T-cell (primary cell): ENCODE results near the gene BBOX1. TPM values are rescaled to one million over a fixed set of nuclear protein-coding genes. Genes with fewer than 3 reads are reported as not detected.

Source experiments
- ATAC-seq, 4 experiments: fragments of 200-7000 bp in 3 of 4; fragments of 150-1000 bp in 1 of 4; cut with Tn5 transposase; replicated peaks in 1 of 4; 1 replicate in 3 of 4; 2 replicates in 1 of 4; pipeline ENCODE4 v1.10.0; 2021; ENCODE audit warnings: moderate library complexity in 3 of 4, mild to moderate bottlenecking in 2 of 4, moderate number of reproducible peaks in 1 of 4
- CTCF ChIA-PET, 2 donors: fragments of 300-600 bp; sonication (Branson Sonifier 250); formaldehyde crosslinking; loops; one replicate each; lab custom pipeline; 2022; ENCODE audit warnings: antibody characterized with exemption in 2 of 2; lab: Charles Lee
- POLR2A ChIA-PET, 2 donors: fragments of 300-600 bp; sonication (Branson Sonifier 250); formaldehyde crosslinking; loops; one replicate each; lab custom pipeline; 2022; ENCODE audit warnings: antibody characterized with exemption in 2 of 2; lab: Charles Lee
- DNase-seq, 35 experiments: peaks; one replicate each; pipeline versions ENCODE4 v3.0.0 to v3.0.0-alpha.2; 2013 to 2023
- H3K27ac ChIP-seq: one replicate; pipeline ENCODE4 v1.5.1; 2013; ENCODE audit warnings: low read length
- H3K27me3 ChIP-seq, 2 experiments: replicated peaks in 1 of 2; 1 replicate in 1 of 2; 2 replicates in 1 of 2; pipeline versions ENCODE4 v1.6.1 to v1.7.0; 2013; ENCODE audit warnings: low read length in 1 of 2, mixed read lengths in 1 of 2; ENCODE audit not compliant: control insufficient read depth in 2 of 2, insufficient read depth in 2 of 2; ENCODE audit errors: extremely low read depth in 1 of 2
- H3K36me3 ChIP-seq, 2 donors: 1 replicate in 1 of 2; 2 replicates in 1 of 2; pipeline versions ENCODE4 v1.6.1 to v1.7.0; 2013; ENCODE audit warnings: low read length in 1 of 2; ENCODE audit not compliant: control insufficient read depth in 2 of 2, insufficient read depth in 1 of 2; ENCODE audit errors: extremely low read depth in 1 of 2
- H3K4me1 ChIP-seq, 2 experiments: 1 replicate in 1 of 2; 2 replicates in 1 of 2; pipeline versions ENCODE4 v1.6.1 to v1.7.0; 2013; ENCODE audit warnings: low read length in 2 of 2, mixed read lengths in 1 of 2; ENCODE audit not compliant: insufficient read depth in 2 of 2, control insufficient read depth in 1 of 2; ENCODE audit errors: extremely low read depth in 1 of 2
- H3K4me3 ChIP-seq, 2 donors: 1 replicate in 1 of 2; 2 replicates in 1 of 2; pipeline versions ENCODE4 v1.5.1 to v1.7.0; 2013; ENCODE audit warnings: mild to moderate bottlenecking in 2 of 2, low read length in 1 of 2, moderate library complexity in 1 of 2; ENCODE audit not compliant: control insufficient read depth in 1 of 2; ENCODE audit errors: extremely low read depth in 1 of 2
- H3K9me3 ChIP-seq: 2 replicates; pipeline ENCODE4 v1.7.0; 2013
- H3K27ac Mint-ChIP-seq, 2 donors: one replicate each; pipeline ENCODE4 v1.8.0; 2020 to 2021; ENCODE audit warnings: mild to moderate bottlenecking in 2 of 2, mixed read lengths in 2 of 2
- H3K27me3 Mint-ChIP-seq, 2 donors: one replicate each; pipeline ENCODE4 v1.8.0; 2021 to 2022; ENCODE audit warnings: mixed read lengths in 2 of 2
- H3K36me3 Mint-ChIP-seq: one replicate; pipeline ENCODE4 v1.8.0; 2021; ENCODE audit warnings: mixed read lengths
- H3K4me1 Mint-ChIP-seq, 3 donors: one replicate each; pipeline ENCODE4 v1.8.0; 2020 to 2022; ENCODE audit warnings: mixed read lengths in 3 of 3, mild to moderate bottlenecking in 1 of 3
- H3K4me3 Mint-ChIP-seq, 3 donors: one replicate each; pipeline ENCODE4 v1.8.0; 2020 to 2022; ENCODE audit warnings: mild to moderate bottlenecking in 3 of 3, mixed read lengths in 3 of 3, moderate library complexity in 3 of 3
- H3K9me3 Mint-ChIP-seq, 3 donors: one replicate each; pipeline ENCODE4 v1.8.0; 2020 to 2022; ENCODE audit warnings: mixed read lengths in 3 of 3
- WGBS: methylation state at CpG from one replicate; pipeline ENCODE4 v1.1.5; 2013; ENCODE audit warnings: missing lambda C conversion rate; ENCODE audit not compliant: insufficient coverage; 5-methylcytosine and 5-hydroxymethylcytosine counted together
- total RNA-seq, 35 experiments: library from RNA in 6 of 35; stranded (reverse) in 6 of 35; fragments of 120-200 nt in 1 of 35; gene quantifications; one replicate each; pipeline versions ENCODE4 v1.2.1 to v1.2.4 and lab custom pipeline; 2013 to 2026

Gene BBOX1
- total RNA-seq, 5 donors from 2014 or later (not counting 1 experiment from before 2014, with no cell fraction given), result not detected

DNA sequence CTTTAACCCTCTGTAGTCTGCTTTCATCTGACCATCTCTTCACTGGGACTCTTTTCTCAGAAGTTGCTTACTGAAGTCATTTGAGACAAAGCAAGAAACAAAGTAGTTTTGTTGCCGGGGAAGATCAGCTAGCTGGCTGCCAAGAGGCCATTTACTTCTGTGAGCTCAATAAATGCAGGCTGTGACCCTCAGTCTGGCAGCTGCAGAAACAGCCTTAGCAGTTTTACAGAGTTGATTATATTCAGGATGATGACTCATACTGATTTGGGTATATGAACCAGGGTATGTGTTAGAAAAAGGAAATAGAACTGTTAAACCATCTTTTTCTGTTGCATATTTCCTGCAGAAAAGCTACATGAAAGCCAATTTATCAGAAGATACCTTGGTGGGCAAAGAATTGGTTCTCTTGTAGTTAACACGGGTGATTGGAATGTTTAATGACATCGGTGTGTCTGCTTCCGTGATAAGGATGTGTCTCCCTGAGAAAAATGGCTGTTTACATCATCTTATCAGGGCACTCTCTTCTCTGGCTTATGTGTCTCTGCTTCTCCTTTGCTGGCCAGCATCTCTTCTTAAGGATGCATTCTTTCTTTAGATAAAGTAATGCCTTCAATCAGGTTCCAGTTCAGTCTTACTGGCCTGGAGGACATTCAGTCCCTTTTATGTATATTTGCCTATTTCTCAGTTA is 28.2 kb upstream of the BBOX1 start:
- ATAC-seq, result no peak
- no peak overlapping the region for H3K4me3 ChIP-seq
- CTCF ChIA-PET, result no interaction called here
- peaks cover 2% of the 10 kb centered on the region for H3K9me3 ChIP-seq
- Mint-ChIP-seq H3K4me1 (no peaks in the 10 kb centered on the region), H3K9me3 (peaks cover 0 to 9% (median 4%) of the 10 kb centered on the region in 3 donors), H3K4me3 (no peak overlapping the region), H3K27ac (no peak overlapping the region), H3K27me3 (no peaks in the 10 kb centered on the region), H3K36me3 (no peaks in the 10 kb centered on the region)
- no peaks in the 10 kb centered on the region for H3K36me3 ChIP-seq
- POLR2A ChIA-PET, result no interaction called here
- no peak for DNase-seq
- no peak overlapping the region for H3K27ac ChIP-seq
- WGBS, result 33% methylated on average over 1 of the region's 4 CpGs
- H3K27me3 ChIP-seq, result no peaks in the 10 kb centered on the region
- H3K4me1 ChIP-seq, result no peaks in the 10 kb centered on the region

DNA sequence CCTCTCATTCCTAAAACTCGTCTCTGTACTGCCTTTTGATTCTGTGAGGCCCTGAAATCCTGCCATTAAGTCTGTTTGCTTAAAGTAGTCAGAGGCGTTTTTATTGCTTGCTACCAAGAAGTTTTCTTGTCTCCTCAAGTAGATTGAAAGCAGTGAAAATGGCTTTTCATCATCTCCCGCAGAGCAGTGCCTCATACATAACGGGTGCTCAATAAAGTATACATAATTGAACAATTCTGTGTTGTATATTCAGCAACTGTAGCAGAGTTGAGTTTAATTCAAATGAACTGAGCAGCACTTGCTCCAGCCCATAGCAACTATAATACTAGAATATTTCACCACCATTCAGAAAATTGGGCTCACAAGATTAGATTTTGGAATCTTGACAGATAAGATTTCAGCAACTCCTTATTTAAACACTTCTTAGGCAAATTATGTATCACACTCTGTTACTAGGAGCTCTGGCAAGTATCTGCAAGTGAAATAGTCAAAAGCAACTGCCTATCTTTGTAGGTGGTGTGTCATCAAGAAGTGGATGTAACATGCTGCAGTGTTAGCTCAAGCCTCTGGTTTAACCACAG is 26.7 kb upstream of the BBOX1 start:
- peaks cover 0 to 9% (median 3%) of the 10 kb centered on the region in 3 donors for H3K9me3 Mint-ChIP-seq
- H3K4me1 Mint-ChIP-seq, result no peaks in the 10 kb centered on the region
- H3K4me3 Mint-ChIP-seq, result no peak overlapping the region
- no peak overlapping the region for H3K27ac Mint-ChIP-seq
- ATAC-seq (no peak), DNase-seq (no peak)
- no peak overlapping the region for H3K27ac ChIP-seq
- 60% methylated on average over 1 of the region's 4 CpGs for WGBS
- H3K9me3 ChIP-seq, result peaks cover 2% of the 10 kb centered on the region
- no peak overlapping the region for H3K4me3 ChIP-seq
- ChIA-PET CTCF (no interaction called here), POLR2A (no interaction called here)
- H3K27me3 ChIP-seq, result no peaks in the 10 kb centered on the region
- H3K27me3 Mint-ChIP-seq, result no peaks in the 10 kb centered on the region
- no peaks in the 10 kb centered on the region for H3K36me3 Mint-ChIP-seq
- H3K36me3 ChIP-seq, result no peaks in the 10 kb centered on the region
- H3K4me1 ChIP-seq, result no peaks in the 10 kb centered on the region

DNA sequence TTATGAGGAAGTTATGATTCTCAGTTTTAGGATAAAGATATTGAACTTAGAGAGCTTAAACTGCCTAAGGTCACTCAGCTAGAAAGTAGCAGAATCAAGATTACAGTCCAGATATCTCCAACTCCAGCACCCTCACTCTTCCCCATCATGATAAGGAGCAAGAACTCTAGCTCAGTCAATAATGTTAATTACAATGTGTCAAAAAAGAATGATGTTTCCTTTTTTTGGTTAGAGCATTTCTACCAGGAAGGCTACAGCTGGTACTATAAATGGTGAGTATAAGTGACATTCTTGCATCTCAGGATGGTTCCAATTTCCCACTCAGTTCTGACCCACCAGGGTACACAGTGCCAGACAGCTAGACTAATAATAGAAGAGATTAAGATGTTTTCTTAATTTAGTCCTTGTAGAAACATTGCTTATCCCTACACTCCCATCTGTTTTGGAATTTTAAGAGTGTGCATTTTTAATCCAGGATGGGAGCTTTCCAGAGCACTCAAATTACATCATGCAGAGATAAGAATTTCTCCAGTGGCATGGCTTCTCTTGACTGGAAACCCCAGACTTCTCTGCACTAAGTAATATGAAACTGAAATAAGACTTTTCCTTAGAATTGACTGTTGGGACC is 21.6 kb upstream of the BBOX1 start:
- ChIA-PET POLR2A (no interaction called here), CTCF (no interaction called here)
- Histone ChIP-seq H3K9me3 (peaks cover 1% of the 10 kb centered on the region), H3K4me1 (no peaks in the 10 kb centered on the region), H3K27ac (no peak overlapping the region), H3K36me3 (no peaks in the 10 kb centered on the region), H3K4me3 (no peak overlapping the region), H3K27me3 (no peaks in the 10 kb centered on the region)
- H3K27ac Mint-ChIP-seq, result no peak overlapping the region
- H3K36me3 Mint-ChIP-seq, result no peaks in the 10 kb centered on the region
- ATAC-seq, result no peak
- no peaks in the 10 kb centered on the region for H3K4me1 Mint-ChIP-seq
- peaks cover 0 to 5% (median 0%) of the 10 kb centered on the region in 3 donors for H3K9me3 Mint-ChIP-seq
- no peaks in the 10 kb centered on the region for H3K27me3 Mint-ChIP-seq
- H3K4me3 Mint-ChIP-seq, result no peak overlapping the region
- DNase-seq, result no peak

DNA sequence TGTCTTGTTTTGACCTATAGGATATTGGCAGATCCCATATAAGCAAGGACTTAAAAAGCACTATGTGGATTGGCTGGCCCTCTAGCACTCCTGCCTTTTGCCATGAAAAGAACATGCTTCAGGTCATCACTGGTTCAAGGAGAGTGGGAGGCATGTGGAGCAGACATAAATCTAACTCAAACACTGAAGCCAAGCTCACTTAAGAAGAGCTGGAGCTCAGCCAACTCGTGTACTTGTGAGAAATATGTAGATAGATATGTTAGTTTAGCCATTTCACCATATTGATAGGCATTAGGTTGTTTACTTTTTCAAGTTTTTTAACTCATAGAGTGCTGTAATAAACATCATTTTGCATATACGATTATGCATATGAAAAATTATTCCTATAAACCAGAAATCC is 19.9 kb upstream of the BBOX1 start:
- peaks cover 0 to 8% (median 0%) of the 10 kb centered on the region in 3 donors for H3K9me3 Mint-ChIP-seq
- H3K4me1 ChIP-seq, result no peaks in the 10 kb centered on the region
- no peaks in the 10 kb centered on the region for H3K4me1 Mint-ChIP-seq
- ATAC-seq (no peak), DNase-seq (no peak)
- no peak overlapping the region for H3K4me3 ChIP-seq
- no peaks in the 10 kb centered on the region for H3K36me3 ChIP-seq
- H3K27me3 Mint-ChIP-seq, result no peaks in the 10 kb centered on the region
- no peaks in the 10 kb centered on the region for H3K27me3 ChIP-seq
- no peak overlapping the region for H3K27ac ChIP-seq
- H3K36me3 Mint-ChIP-seq, result no peaks in the 10 kb centered on the region
- ChIA-PET CTCF (no interaction called here), POLR2A (no interaction called here)
- no CpG with 5 or more reads among the region's 2 CpGs for WGBS
- H3K9me3 ChIP-seq, result no peaks in the 10 kb centered on the region
- H3K27ac Mint-ChIP-seq, result no peak overlapping the region
- H3K4me3 Mint-ChIP-seq, result no peak overlapping the region

DNA sequence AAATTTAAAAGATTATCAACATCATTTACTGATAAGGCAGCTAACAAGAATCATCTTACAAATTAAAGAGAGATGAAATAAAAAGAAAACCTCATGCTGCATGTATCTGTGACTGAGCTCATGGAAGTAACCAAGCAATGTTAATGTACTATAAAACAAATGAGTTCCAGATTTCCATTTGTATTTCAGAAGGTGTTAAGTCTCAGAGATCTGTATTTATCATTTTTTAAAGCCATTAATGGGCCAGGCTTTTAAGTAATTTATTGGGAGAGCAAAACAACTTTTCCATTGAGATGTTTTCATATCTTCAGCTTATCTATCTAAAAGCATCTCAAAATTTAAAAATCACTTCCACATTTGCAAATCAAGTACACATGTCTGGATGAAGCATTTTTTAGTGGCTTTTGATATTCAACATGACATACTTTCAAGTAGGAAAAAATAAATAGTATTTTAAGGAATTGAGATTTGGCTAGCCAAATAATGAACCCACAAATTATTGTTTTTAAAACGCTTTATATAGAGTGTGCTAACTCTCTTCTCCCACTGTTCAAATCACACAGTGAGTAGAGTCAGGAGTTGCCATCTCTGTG is 17.9 kb upstream of the BBOX1 start:
- no CpG with 5 or more reads among the region's 1 CpG for WGBS
- Histone ChIP-seq H3K4me1 (no peaks in the 10 kb centered on the region), H3K9me3 (no peaks in the 10 kb centered on the region), H3K27me3 (no peaks in the 10 kb centered on the region), H3K4me3 (no peak overlapping the region), H3K27ac (no peak overlapping the region), H3K36me3 (no peaks in the 10 kb centered on the region)
- DNase-seq (no peak), ATAC-seq (no peak)
- ChIA-PET POLR2A (no interaction called here), CTCF (interaction anchor here in 1 of 2 donors (0.7 kb wide), 1 partner anchor 351 kb away, joined by 4 read pairs; no protein-coding TSS in a partner anchor)
- Mint-ChIP-seq H3K9me3 (peaks cover 0 to 13% (median 3%) of the 10 kb centered on the region in 3 donors), H3K27ac (no peak overlapping the region), H3K27me3 (no peaks in the 10 kb centered on the region), H3K4me3 (no peak overlapping the region), H3K4me1 (no peaks in the 10 kb centered on the region), H3K36me3 (no peaks in the 10 kb centered on the region)

DNA sequence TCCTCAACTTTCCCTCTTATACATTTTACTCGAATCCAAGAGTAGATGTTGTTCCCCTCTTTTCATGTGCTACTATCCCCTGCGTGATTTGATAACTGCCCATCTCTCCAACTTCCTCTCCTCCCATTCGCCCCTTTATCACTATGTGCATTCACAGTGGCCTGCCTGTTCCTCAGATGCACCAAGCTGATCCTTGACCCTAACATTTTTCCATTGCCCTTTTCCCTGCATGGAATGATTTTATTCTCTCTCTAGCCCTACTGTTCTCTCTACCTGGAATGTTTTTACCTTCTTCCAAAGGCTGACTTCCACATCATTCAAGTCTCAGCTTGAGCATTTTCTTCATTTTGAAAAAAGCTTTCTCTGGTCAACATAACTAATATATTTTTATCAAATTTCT is 15.8 kb upstream of the BBOX1 start:
- ChIA-PET POLR2A (no interaction called here), CTCF (no interaction called here)
- WGBS, result 73% methylated on average over 3 of the region's 3 CpGs

More for the DNA sequence above, 15.8 kb upstream of the BBOX1 start:
- Histone ChIP-seq H3K4me1 (no peaks in the 10 kb centered on the region), H3K27ac (no peak overlapping the region), H3K4me3 (no peak overlapping the region), H3K27me3 (no peaks in the 10 kb centered on the region), H3K36me3 (no peaks in the 10 kb centered on the region), H3K9me3 (no peaks in the 10 kb centered on the region)
- no peak for ATAC-seq
- no peaks in the 10 kb centered on the region for H3K4me1 Mint-ChIP-seq
- H3K4me3 Mint-ChIP-seq, result no peak overlapping the region
- no peaks in the 10 kb centered on the region for H3K36me3 Mint-ChIP-seq
- no peak for DNase-seq
- H3K27ac Mint-ChIP-seq, result no peak overlapping the region
- H3K27me3 Mint-ChIP-seq, result no peaks in the 10 kb centered on the region
- H3K9me3 Mint-ChIP-seq, result peaks cover 0 to 9% (median 3%) of the 10 kb centered on the region in 3 donors
